Endothelial cell of umbilical vein (primary cell): ENCODE data around the gene KLC3. TPM values are rescaled to one million over a fixed set of nuclear protein-coding genes. Genes with fewer than 3 reads are reported as not detected.

Source experiments
- BruUV-seq: library from RNA; stranded (reverse); fragments of 400-500 nt; replicated peaks from 2 replicates; lab custom pipeline; 2021; lab: Mats Ljungman, UMichigan
- CTCF ChIA-PET: fragments of 300-600, 350-600 bp; sonication (Branson Sonifier 250); formaldehyde crosslinking; loops from one replicate; lab custom pipeline; 2021; ENCODE audit warnings: antibody characterized with exemption, inconsistent platforms; lab: Charles Lee
- POLR2A ChIA-PET: fragments of 300-600, 350-600 bp; sonication (Branson Sonifier 250); formaldehyde crosslinking; loops from one replicate; lab custom pipeline; 2021; ENCODE audit warnings: antibody characterized with exemption, inconsistent platforms; lab: Charles Lee
- DNase-seq: peaks from one replicate; pipeline ENCODE4 v3.0.0-alpha.2; 2011; ENCODE audit warnings: low read depth, low spot score
- FAIRE-seq: peaks from 2 replicates; lab custom pipeline; 2011; peaks lifted over from hg19 to GRCh38; lab: Jason Lieb, UNC
- H2AFZ ChIP-seq: 2 replicates; pipeline ENCODE4 v1.6.0; 2012; ENCODE audit warnings: low read depth, low read length, control low read depth, inconsistent platforms
- H3K27ac ChIP-seq: 2 replicates; pipeline ENCODE4 v1.5.1; 2011; ENCODE audit warnings: low read depth, mild to moderate bottlenecking, control low read depth, low read length, moderate library complexity; ENCODE audit not compliant: insufficient read depth
- H3K27me3 ChIP-seq, 2 experiments: 2 replicates each; pipeline versions ENCODE4 v1.6.0 to v1.6.1; 2011; ENCODE audit warnings: low read length in 2 of 2, mixed read lengths in 1 of 2; ENCODE audit not compliant: control insufficient read depth in 2 of 2, insufficient read depth in 2 of 2
- H3K36me3 ChIP-seq, 2 experiments: 2 replicates in 1 of 2; 3 replicates in 1 of 2; pipeline ENCODE4 v1.5.1; 2011; ENCODE audit warnings: low read length in 2 of 2, mild to moderate bottlenecking in 1 of 2, moderate library complexity in 1 of 2; ENCODE audit not compliant: control insufficient read depth in 2 of 2, insufficient read depth in 2 of 2; ENCODE audit errors: extremely low read depth in 1 of 2
- H3K4me1 ChIP-seq: 3 replicates; pipeline ENCODE4 v1.5.1; 2011; ENCODE audit warnings: mild to moderate bottlenecking, low read length; ENCODE audit not compliant: control insufficient read depth, insufficient read depth; ENCODE audit errors: extremely low read depth
- H3K4me2 ChIP-seq: 2 replicates; pipeline ENCODE4 v1.6.1; 2011; ENCODE audit warnings: low read length, control low read depth, mixed read lengths; ENCODE audit not compliant: insufficient read depth
- H3K4me3 ChIP-seq, 3 experiments: fragments of 200-600 bp in 1 of 3; sonication (generic), shearing (Covaris generic) in 1 of 3; replicated peaks in 1 of 3; 2 replicates each; pipeline ENCODE4 v1.5.1; 2011 to 2016; ENCODE audit warnings: control low read depth in 3 of 3, low read length in 3 of 3, mild to moderate bottlenecking in 2 of 3, inconsistent platforms in 1 of 3, low read depth in 1 of 3, moderate library complexity in 1 of 3; ENCODE audit not compliant: insufficient read depth in 1 of 3
- H3K79me2 ChIP-seq: 2 replicates; pipeline ENCODE4 v1.6.0; 2012; ENCODE audit warnings: low read length, inconsistent platforms; ENCODE audit not compliant: control insufficient read depth, insufficient read depth
- H3K9ac ChIP-seq: replicated peaks from 2 replicates; pipeline ENCODE3; 2011; ENCODE audit warnings: low read length, control low read depth; ENCODE audit not compliant: insufficient read depth; ENCODE audit errors: extremely low read depth
- H3K9me1 ChIP-seq: replicated peaks from 3 replicates; pipeline ENCODE4 v1.6.0; 2011; ENCODE audit warnings: mild to moderate bottlenecking, low read length; ENCODE audit not compliant: control insufficient read depth, insufficient read depth; ENCODE audit errors: extremely low read depth
- H3K9me3 ChIP-seq: replicated peaks from 2 replicates; pipeline ENCODE4 v1.5.1; 2012; ENCODE audit warnings: low read length, inconsistent platforms; ENCODE audit not compliant: control insufficient read depth, insufficient read depth
- H4K20me1 ChIP-seq: replicated peaks from 2 replicates; pipeline ENCODE3; 2011; ENCODE audit warnings: mild to moderate bottlenecking, low read length; ENCODE audit not compliant: control insufficient read depth, insufficient read depth; ENCODE audit errors: extremely low read depth
- EZH2 ChIP-seq: IDR thresholded peaks from 2 replicates; pipeline ENCODE4 v1.6.1; 2012; ENCODE audit warnings: borderline replicate concordance, low read depth, mild to moderate bottlenecking, moderate library complexity, low read length, inconsistent platforms; ENCODE audit not compliant: severe bottlenecking
- FOS ChIP-seq: IDR thresholded peaks from 2 replicates; pipeline ENCODE4 v1.6.1; 2011; ENCODE audit warnings: mild to moderate bottlenecking, low read length, moderate library complexity, borderline replicate concordance; ENCODE audit not compliant: insufficient read depth
- GATA2 ChIP-seq: IDR thresholded peaks from 2 replicates; pipeline ENCODE4 v1.7.0; 2011; ENCODE audit warnings: low read depth, mild to moderate bottlenecking, moderate library complexity, mixed read lengths, low read length; ENCODE audit not compliant: insufficient read length, insufficient read depth
- JUN ChIP-seq: IDR thresholded peaks from 2 replicates; pipeline ENCODE4 v1.6.1; 2011; ENCODE audit warnings: borderline replicate concordance, low read depth; ENCODE audit not compliant: insufficient read length, insufficient read depth
- MAX ChIP-seq: IDR thresholded peaks from 2 replicates; pipeline ENCODE4 v1.6.1; 2011; ENCODE audit not compliant: insufficient read depth, insufficient read length
- MYC ChIP-seq: IDR thresholded peaks from one replicate; pipeline ENCODE4 v1.6.1; 2011; ENCODE audit warnings: mild to moderate bottlenecking, low read depth, low read length
- POLR2A ChIP-seq: IDR thresholded peaks from 2 replicates; pipeline ENCODE4 v1.6.1; 2012; ENCODE audit warnings: low read depth, mild to moderate bottlenecking, control low read depth, low read length
- POLR2AphosphoS5 ChIP-seq: IDR thresholded peaks from 2 replicates; pipeline ENCODE4 v1.6.1; 2012; ENCODE audit warnings: low read depth, mild to moderate bottlenecking, control low read depth, low read length, moderate library complexity; ENCODE audit not compliant: insufficient read depth
- dilution Hi-C: fragments of 300-500 bp; cut with MboI; formaldehyde crosslinking; loops from one replicate; pipeline ENCODE4 v1.15.0; 2019; ENCODE audit warnings: low sequenced_read_pairs; ENCODE audit not compliant: extremely low pct_ligation_motif_present
- intact Hi-C: fragments of 100-400 bp; cut with micrococcal nuclease; formaldehyde crosslinking; loops from one replicate; pipeline ENCODE4 v1.10.0; 2022
- polyA plus RNA-seq, 4 experiments: library from polyadenylated mRNA; depleted of rRNA in 3 of 4; stranded (reverse) in 3 of 4; unstranded in 1 of 4; fragments of >200 nt; gene quantifications; 2 replicates each; pipeline versions ENCODE4 v1.2.1 to v1.2.3, GENCODE V29; 2011 to 2012; ENCODE audit warnings: missing spikeins in 1 of 4
- total RNA-seq: library from RNA; stranded (reverse); gene quantifications from 2 replicates; pipeline ENCODE4 v1.2.3, GENCODE V29; 2021
- TF ChIP-seq, protein P1 (sequence below), 2 donors: IDR thresholded peaks; 1 replicate in 1 of 2; 2 replicates in 1 of 2; pipeline ENCODE4 v1.5.1; 2011; ENCODE audit warnings: low read length in 2 of 2, mild to moderate bottlenecking in 2 of 2, moderate library complexity in 2 of 2, control low read depth in 1 of 2, inconsistent platforms in 1 of 2, low read depth in 1 of 2; ENCODE audit not compliant: insufficient read depth in 1 of 2; ENCODE audit errors: extremely low read depth in 1 of 2

KLC3 gene
- total and polyA plus RNA-seq, 2 donors (not counting 3 experiments of a cell fraction or from before 2014, with no cell fraction given), result not detected

DNA sequence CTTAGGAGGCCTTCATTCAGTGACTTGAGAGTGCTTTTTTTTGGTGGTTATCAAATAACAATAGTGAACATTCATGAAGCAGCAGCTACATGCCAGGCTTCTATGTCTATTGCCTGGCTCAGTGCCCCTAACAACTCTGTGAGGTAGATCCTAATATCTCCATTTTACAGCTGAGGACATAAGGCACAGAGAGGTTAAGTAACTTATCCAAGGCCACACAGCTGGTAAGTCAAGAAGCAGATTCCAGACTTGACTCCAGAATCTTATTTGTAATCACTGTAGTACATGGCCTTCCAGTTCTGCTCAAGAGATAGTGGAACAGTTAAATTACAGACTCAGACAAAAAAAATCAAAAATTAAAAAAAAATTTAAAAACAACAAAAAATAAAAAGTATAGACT, 44.7 kb upstream of the KLC3 start:
- H3K9me3 ChIP-seq, result no peaks in the 10 kb centered on the region
- no peak for TF ChIP-seq POLR2AphosphoS5
- TF ChIP-seq FOS, result no peak
- TF ChIP-seq MAX, result no peak
- no peak for TF ChIP-seq GATA2
- no peak for TF ChIP-seq JUN
- no peak for TF ChIP-seq MYC
- TF ChIP-seq EZH2, result no peak
- TF ChIP-seq, protein P1, sequence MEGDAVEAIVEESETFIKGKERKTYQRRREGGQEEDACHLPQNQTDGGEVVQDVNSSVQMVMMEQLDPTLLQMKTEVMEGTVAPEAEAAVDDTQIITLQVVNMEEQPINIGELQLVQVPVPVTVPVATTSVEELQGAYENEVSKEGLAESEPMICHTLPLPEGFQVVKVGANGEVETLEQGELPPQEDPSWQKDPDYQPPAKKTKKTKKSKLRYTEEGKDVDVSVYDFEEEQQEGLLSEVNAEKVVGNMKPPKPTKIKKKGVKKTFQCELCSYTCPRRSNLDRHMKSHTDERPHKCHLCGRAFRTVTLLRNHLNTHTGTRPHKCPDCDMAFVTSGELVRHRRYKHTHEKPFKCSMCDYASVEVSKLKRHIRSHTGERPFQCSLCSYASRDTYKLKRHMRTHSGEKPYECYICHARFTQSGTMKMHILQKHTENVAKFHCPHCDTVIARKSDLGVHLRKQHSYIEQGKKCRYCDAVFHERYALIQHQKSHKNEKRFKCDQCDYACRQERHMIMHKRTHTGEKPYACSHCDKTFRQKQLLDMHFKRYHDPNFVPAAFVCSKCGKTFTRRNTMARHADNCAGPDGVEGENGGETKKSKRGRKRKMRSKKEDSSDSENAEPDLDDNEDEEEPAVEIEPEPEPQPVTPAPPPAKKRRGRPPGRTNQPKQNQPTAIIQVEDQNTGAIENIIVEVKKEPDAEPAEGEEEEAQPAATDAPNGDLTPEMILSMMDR (IDR thresholded peaks at IDR 0.05; ENCODE audit: extremely low read depth in 1 of 2, insufficient read depth in 1 of 2, low read depth in 1 of 2, low read length in 2 of 2), result no peak
- TF ChIP-seq POLR2A, result no peak
- peaks cover 0 to 18% of the 10 kb centered on the region in 2 experiments for H3K36me3 ChIP-seq
- DNase-seq, result no peak
- H2AFZ ChIP-seq, result no peak overlapping the region
- H3K4me2 ChIP-seq, result no peak overlapping the region
- no peaks in the 10 kb centered on the region for H3K9me1 ChIP-seq
- intact Hi-C loops (no loop called here), dilution Hi-C loops (no loop called here)
- no TSS peak for BruUV-seq
- no peaks in the 10 kb centered on the region for H3K79me2 ChIP-seq
- H3K27ac ChIP-seq, result no peak overlapping the region
- CTCF ChIA-PET, result interaction anchor here (0.8 kb wide), 1 partner anchor 96 kb away, joined by 3 read pairs; no protein-coding TSS in a partner anchor
- no peaks in the 10 kb centered on the region for H4K20me1 ChIP-seq
- H3K9ac ChIP-seq, result no peak overlapping the region
- H3K27me3 ChIP-seq, result no peaks in the 10 kb centered on the region
- H3K4me1 ChIP-seq, result no peaks in the 10 kb centered on the region
- H3K4me3 ChIP-seq, result no peak overlapping the region
- POLR2A ChIA-PET, result no interaction called here
- no peak for FAIRE-seq
